ENCODE data around the gene TSFM. TPM values are rescaled to one million over a fixed set of nuclear protein-coding genes. Genes with fewer than 3 reads are reported as not detected.

Gene TSFM
- total and polyA plus RNA-seq, 9 of the 15 experiments (the other 6 are each of a cell fraction or from before 2014, with no cell fraction given): 44.6 to 198 (median 60.2) TPM

DNA sequence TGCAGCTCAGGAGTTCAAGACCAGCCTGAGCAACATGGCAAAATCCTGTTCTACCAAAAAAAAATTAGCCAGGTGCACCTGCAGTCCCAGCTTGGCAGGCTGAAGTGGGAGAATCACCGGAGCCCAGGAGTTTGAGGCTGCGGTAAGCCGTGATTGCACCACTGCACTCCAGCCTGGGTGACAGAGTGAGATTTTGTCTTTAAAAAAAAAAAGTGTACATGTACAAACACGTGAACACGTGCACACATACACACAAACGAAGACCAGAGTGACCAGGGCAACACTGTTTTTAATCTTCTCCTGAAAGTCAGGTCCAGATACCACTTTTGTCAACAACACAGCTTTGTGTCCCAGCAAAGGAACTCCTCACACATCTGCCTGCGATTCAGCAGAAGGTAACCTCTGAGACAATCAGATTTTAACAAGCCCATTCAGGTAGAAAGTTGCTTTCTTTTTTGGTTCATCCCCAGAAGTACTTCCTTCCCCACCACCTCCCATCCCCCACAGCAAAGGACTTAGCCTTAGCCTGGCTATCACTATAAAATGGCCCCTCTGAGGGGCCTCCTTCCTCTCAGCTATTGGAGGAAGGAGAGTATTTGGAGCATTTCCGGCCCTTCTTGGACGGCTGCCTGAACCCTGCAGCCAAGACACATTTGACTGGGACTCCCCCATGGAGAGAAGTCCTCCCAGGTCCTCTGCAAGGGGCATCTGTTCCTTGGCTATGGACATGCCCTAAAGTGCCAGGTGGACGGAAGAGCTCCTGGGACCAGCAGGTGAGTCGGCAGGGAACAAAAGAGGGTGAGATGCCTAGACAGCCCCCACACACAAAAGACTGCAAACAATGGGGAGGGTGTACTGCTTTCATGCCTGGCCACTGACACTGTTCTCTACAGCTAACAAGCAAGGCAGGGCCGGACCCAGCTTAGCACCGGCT lies 54.1 kb downstream of the TSFM start (continued):
- TF ChIP-seq ZNF124 (CRISPR knock-in tag; IDR thresholded peaks at IDR 0.05): no peak
- TF ChIP-seq BRF1 (IDR thresholded peaks at IDR 0.05; ENCODE audit: borderline replicate concordance, extremely low read depth, insufficient read length): no peak
- no peak for TF ChIP-seq ADNP (tag; IDR thresholded peaks at IDR 0.05)
- TF ChIP-seq RCOR1 (IDR thresholded peaks at IDR 0.05; ENCODE audit: borderline replicate concordance in 1 of 2, low read depth in 2 of 2, low read length in 2 of 2): peak in 1 of 2 experiments; percentile 27; a peak in 1 of 4 replicates
- TF ChIP-seq, protein P1, sequence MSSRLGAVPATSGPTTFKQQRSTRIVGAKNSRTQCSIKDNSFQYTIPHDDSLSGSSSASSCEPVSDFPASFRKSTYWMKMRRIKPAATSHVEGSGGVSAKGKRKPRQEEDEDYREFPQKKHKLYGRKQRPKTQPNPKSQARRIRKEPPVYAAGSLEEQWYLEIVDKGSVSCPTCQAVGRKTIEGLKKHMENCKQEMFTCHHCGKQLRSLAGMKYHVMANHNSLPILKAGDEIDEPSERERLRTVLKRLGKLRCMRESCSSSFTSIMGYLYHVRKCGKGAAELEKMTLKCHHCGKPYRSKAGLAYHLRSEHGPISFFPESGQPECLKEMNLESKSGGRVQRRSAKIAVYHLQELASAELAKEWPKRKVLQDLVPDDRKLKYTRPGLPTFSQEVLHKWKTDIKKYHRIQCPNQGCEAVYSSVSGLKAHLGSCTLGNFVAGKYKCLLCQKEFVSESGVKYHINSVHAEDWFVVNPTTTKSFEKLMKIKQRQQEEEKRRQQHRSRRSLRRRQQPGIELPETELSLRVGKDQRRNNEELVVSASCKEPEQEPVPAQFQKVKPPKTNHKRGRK (tag; IDR thresholded peaks at IDR 0.05): no peak
- no peak for TF ChIP-seq ZNF253 (CRISPR knock-in tag; conservative IDR thresholded peaks at IDR 0.05)
- TF ChIP-seq, protein P2, sequence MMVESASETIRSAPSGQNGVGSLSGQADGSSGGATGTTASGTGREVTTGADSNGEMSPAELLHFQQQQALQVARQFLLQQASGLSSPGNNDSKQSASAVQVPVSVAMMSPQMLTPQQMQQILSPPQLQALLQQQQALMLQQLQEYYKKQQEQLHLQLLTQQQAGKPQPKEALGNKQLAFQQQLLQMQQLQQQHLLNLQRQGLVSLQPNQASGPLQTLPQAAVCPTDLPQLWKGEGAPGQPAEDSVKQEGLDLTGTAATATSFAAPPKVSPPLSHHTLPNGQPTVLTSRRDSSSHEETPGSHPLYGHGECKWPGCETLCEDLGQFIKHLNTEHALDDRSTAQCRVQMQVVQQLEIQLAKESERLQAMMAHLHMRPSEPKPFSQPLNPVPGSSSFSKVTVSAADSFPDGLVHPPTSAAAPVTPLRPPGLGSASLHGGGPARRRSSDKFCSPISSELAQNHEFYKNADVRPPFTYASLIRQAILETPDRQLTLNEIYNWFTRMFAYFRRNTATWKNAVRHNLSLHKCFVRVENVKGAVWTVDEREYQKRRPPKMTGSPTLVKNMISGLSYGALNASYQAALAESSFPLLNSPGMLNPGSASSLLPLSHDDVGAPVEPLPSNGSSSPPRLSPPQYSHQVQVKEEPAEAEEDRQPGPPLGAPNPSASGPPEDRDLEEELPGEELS (CRISPR knock-in tag; IDR thresholded peaks at IDR 0.05; ENCODE audit: borderline replicate concordance): no peak
- TF ChIP-seq CTBP1 (IDR thresholded peaks at IDR 0.05; ENCODE audit: borderline replicate concordance): peak; percentile 47; the same call in 1 of the 2 replicates
- peak; percentile 32; the same call in 1 of the 2 replicates for TF ChIP-seq CEBPB (tag; IDR thresholded peaks at IDR 0.05)
- TF ChIP-seq EP300 (IDR thresholded peaks at IDR 0.05; ENCODE audit: low read length): peak; percentile 35; the same call in 1 of the 2 replicates
- TF ChIP-seq, protein P3, sequence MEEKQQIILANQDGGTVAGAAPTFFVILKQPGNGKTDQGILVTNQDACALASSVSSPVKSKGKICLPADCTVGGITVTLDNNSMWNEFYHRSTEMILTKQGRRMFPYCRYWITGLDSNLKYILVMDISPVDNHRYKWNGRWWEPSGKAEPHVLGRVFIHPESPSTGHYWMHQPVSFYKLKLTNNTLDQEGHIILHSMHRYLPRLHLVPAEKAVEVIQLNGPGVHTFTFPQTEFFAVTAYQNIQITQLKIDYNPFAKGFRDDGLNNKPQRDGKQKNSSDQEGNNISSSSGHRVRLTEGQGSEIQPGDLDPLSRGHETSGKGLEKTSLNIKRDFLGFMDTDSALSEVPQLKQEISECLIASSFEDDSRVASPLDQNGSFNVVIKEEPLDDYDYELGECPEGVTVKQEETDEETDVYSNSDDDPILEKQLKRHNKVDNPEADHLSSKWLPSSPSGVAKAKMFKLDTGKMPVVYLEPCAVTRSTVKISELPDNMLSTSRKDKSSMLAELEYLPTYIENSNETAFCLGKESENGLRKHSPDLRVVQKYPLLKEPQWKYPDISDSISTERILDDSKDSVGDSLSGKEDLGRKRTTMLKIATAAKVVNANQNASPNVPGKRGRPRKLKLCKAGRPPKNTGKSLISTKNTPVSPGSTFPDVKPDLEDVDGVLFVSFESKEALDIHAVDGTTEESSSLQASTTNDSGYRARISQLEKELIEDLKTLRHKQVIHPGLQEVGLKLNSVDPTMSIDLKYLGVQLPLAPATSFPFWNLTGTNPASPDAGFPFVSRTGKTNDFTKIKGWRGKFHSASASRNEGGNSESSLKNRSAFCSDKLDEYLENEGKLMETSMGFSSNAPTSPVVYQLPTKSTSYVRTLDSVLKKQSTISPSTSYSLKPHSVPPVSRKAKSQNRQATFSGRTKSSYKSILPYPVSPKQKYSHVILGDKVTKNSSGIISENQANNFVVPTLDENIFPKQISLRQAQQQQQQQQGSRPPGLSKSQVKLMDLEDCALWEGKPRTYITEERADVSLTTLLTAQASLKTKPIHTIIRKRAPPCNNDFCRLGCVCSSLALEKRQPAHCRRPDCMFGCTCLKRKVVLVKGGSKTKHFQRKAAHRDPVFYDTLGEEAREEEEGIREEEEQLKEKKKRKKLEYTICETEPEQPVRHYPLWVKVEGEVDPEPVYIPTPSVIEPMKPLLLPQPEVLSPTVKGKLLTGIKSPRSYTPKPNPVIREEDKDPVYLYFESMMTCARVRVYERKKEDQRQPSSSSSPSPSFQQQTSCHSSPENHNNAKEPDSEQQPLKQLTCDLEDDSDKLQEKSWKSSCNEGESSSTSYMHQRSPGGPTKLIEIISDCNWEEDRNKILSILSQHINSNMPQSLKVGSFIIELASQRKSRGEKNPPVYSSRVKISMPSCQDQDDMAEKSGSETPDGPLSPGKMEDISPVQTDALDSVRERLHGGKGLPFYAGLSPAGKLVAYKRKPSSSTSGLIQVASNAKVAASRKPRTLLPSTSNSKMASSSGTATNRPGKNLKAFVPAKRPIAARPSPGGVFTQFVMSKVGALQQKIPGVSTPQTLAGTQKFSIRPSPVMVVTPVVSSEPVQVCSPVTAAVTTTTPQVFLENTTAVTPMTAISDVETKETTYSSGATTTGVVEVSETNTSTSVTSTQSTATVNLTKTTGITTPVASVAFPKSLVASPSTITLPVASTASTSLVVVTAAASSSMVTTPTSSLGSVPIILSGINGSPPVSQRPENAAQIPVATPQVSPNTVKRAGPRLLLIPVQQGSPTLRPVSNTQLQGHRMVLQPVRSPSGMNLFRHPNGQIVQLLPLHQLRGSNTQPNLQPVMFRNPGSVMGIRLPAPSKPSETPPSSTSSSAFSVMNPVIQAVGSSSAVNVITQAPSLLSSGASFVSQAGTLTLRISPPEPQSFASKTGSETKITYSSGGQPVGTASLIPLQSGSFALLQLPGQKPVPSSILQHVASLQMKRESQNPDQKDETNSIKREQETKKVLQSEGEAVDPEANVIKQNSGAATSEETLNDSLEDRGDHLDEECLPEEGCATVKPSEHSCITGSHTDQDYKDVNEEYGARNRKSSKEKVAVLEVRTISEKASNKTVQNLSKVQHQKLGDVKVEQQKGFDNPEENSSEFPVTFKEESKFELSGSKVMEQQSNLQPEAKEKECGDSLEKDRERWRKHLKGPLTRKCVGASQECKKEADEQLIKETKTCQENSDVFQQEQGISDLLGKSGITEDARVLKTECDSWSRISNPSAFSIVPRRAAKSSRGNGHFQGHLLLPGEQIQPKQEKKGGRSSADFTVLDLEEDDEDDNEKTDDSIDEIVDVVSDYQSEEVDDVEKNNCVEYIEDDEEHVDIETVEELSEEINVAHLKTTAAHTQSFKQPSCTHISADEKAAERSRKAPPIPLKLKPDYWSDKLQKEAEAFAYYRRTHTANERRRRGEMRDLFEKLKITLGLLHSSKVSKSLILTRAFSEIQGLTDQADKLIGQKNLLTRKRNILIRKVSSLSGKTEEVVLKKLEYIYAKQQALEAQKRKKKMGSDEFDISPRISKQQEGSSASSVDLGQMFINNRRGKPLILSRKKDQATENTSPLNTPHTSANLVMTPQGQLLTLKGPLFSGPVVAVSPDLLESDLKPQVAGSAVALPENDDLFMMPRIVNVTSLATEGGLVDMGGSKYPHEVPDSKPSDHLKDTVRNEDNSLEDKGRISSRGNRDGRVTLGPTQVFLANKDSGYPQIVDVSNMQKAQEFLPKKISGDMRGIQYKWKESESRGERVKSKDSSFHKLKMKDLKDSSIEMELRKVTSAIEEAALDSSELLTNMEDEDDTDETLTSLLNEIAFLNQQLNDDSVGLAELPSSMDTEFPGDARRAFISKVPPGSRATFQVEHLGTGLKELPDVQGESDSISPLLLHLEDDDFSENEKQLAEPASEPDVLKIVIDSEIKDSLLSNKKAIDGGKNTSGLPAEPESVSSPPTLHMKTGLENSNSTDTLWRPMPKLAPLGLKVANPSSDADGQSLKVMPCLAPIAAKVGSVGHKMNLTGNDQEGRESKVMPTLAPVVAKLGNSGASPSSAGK (IDR thresholded peaks at IDR 0.05): peak; percentile 21; the same call in 1 of the 2 replicates

All from K562 (cell line).